ENCODE results near the gene CSGALNACT2. TPM values are rescaled to one million over a fixed set of nuclear protein-coding genes. Genes with fewer than 3 reads are reported as not detected.

CSGALNACT2 gene
- total and polyA plus RNA-seq, 9 of the 15 experiments (the other 6 are each of a cell fraction or from before 2014, with no cell fraction given): 1.4 to 7.3 (median 3.5) TPM

DNA sequence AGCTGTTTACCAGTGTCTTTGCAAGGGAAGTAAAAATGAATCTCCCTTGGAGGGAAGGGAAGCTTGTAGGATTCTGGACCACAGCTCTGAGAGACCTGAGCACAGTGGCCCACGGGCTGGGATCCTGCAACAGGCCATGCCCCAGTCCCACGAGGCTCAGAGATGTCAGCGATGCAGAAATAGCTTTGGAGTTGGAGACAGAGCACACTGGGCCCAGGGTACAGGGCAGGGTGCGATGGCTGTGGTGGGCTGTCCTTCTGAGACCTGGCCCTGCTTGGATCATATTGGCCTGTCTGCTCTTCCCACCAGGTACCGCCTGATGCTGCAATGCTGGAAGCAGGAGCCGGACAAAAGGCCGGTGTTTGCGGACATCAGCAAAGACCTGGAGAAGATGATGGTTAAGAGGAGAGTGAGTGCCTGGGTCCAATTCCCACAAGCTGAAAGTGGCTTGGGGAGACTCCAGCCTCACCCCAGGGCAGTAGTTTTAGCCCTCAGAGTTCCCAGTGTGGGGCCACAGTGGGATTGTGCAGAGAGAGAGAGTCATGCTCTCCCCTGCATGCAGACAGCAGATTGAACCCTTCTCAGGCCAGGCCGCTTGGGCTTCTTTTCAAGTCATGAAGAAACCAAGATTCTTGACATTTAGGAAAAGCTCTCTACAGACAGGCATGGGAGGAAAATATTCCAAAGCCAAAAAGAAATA, 13.5 kb upstream of the CSGALNACT2 start:
- FAIRE-seq (no peak), ATAC-seq (no peak), DNase-seq (ENCODE audit: extremely low read depth in 1 of 4, low spot score in 3 of 4) (no peak)
- no peak overlapping the region for H3K9ac ChIP-seq (ENCODE audit: insufficient read depth in 1 of 2, low read depth in 2 of 2, low read length in 2 of 2)
- TF ChIP-seq ZNF140 (CRISPR knock-in tag; IDR thresholded peaks at IDR 0.05): no peak
- no peak for TF ChIP-seq CBX5 (IDR thresholded peaks at IDR 0.05; ENCODE audit: borderline replicate concordance, low read depth)
- no peak for TF ChIP-seq BRCA1 (IDR thresholded peaks at IDR 0.05)
- no peak for TF ChIP-seq BRCA1 (CRISPR knock-in tag; IDR thresholded peaks at IDR 0.05)
- TF ChIP-seq RAD21 (CRISPR knock-in tag; conservative IDR thresholded peaks at IDR 0.05 in 1 of 2, IDR thresholded peaks at IDR 0.05 in 1 of 2): no peak
- TF ChIP-seq ZNF280A (IDR thresholded peaks at IDR 0.05; ENCODE audit: low read depth, partially characterized antibody): no peak
- TF ChIP-seq, protein P1, sequence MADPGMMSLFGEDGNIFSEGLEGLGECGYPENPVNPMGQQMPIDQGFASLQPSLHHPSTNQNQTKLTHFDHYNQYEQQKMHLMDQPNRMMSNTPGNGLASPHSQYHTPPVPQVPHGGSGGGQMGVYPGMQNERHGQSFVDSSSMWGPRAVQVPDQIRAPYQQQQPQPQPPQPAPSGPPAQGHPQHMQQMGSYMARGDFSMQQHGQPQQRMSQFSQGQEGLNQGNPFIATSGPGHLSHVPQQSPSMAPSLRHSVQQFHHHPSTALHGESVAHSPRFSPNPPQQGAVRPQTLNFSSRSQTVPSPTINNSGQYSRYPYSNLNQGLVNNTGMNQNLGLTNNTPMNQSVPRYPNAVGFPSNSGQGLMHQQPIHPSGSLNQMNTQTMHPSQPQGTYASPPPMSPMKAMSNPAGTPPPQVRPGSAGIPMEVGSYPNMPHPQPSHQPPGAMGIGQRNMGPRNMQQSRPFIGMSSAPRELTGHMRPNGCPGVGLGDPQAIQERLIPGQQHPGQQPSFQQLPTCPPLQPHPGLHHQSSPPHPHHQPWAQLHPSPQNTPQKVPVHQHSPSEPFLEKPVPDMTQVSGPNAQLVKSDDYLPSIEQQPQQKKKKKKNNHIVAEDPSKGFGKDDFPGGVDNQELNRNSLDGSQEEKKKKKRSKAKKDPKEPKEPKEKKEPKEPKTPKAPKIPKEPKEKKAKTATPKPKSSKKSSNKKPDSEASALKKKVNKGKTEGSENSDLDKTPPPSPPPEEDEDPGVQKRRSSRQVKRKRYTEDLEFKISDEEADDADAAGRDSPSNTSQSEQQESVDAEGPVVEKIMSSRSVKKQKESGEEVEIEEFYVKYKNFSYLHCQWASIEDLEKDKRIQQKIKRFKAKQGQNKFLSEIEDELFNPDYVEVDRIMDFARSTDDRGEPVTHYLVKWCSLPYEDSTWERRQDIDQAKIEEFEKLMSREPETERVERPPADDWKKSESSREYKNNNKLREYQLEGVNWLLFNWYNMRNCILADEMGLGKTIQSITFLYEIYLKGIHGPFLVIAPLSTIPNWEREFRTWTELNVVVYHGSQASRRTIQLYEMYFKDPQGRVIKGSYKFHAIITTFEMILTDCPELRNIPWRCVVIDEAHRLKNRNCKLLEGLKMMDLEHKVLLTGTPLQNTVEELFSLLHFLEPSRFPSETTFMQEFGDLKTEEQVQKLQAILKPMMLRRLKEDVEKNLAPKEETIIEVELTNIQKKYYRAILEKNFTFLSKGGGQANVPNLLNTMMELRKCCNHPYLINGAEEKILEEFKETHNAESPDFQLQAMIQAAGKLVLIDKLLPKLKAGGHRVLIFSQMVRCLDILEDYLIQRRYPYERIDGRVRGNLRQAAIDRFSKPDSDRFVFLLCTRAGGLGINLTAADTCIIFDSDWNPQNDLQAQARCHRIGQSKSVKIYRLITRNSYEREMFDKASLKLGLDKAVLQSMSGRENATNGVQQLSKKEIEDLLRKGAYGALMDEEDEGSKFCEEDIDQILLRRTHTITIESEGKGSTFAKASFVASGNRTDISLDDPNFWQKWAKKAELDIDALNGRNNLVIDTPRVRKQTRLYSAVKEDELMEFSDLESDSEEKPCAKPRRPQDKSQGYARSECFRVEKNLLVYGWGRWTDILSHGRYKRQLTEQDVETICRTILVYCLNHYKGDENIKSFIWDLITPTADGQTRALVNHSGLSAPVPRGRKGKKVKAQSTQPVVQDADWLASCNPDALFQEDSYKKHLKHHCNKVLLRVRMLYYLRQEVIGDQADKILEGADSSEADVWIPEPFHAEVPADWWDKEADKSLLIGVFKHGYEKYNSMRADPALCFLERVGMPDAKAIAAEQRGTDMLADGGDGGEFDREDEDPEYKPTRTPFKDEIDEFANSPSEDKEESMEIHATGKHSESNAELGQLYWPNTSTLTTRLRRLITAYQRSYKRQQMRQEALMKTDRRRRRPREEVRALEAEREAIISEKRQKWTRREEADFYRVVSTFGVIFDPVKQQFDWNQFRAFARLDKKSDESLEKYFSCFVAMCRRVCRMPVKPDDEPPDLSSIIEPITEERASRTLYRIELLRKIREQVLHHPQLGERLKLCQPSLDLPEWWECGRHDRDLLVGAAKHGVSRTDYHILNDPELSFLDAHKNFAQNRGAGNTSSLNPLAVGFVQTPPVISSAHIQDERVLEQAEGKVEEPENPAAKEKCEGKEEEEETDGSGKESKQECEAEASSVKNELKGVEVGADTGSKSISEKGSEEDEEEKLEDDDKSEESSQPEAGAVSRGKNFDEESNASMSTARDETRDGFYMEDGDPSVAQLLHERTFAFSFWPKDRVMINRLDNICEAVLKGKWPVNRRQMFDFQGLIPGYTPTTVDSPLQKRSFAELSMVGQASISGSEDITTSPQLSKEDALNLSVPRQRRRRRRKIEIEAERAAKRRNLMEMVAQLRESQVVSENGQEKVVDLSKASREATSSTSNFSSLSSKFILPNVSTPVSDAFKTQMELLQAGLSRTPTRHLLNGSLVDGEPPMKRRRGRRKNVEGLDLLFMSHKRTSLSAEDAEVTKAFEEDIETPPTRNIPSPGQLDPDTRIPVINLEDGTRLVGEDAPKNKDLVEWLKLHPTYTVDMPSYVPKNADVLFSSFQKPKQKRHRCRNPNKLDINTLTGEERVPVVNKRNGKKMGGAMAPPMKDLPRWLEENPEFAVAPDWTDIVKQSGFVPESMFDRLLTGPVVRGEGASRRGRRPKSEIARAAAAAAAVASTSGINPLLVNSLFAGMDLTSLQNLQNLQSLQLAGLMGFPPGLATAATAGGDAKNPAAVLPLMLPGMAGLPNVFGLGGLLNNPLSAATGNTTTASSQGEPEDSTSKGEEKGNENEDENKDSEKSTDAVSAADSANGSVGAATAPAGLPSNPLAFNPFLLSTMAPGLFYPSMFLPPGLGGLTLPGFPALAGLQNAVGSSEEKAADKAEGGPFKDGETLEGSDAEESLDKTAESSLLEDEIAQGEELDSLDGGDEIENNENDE (IDR thresholded peaks at IDR 0.05; ENCODE audit: low read depth, low read length): no peak
- TF ChIP-seq NFIX (CRISPR knock-in tag; IDR thresholded peaks at IDR 0.05; ENCODE audit: low read depth): no peak
- TF ChIP-seq ZC3H4 (CRISPR knock-in tag; IDR thresholded peaks at IDR 0.05; ENCODE audit: borderline replicate concordance): no peak
- TF ChIP-seq TCF3 (CRISPR knock-in tag; IDR thresholded peaks at IDR 0.05): no peak
- H3K27ac ChIP-seq (ENCODE audit: extremely low read depth, low read depth, low read length): no peak overlapping the region
- no peaks in the 10 kb centered on the region for H3K9me1 ChIP-seq (ENCODE audit: control insufficient read depth, insufficient read depth, low read length)
- ChIA-PET POLR2A (no interaction called here), CTCF (ENCODE audit: low intra/inter-chr PET ratio) (no interaction called here)
- H4K20me1 ChIP-seq (replicated peaks; ENCODE audit: control insufficient read depth, insufficient read depth, low read length): no peaks in the 10 kb centered on the region
- no peak overlapping the region for H2AFZ ChIP-seq (ENCODE audit: low read depth, low read length)
- peaks cover 32 to 74% of the 10 kb centered on the region in 2 experiments for H3K27me3 ChIP-seq (ENCODE audit: control insufficient read depth in 2 of 2, insufficient read depth in 2 of 2, low read length in 2 of 2)
- in situ Hi-C loops (cut with MboI): no loop called here
- H3K9me3 ChIP-seq (replicated peaks; ENCODE audit: control insufficient read depth, insufficient read depth, low read depth, low read length): no peaks in the 10 kb centered on the region
- 4% methylated on average over 9 of the region's 9 CpGs for WGBS (ENCODE audit: insufficient coverage, low coverage, missing lambda C conversion rate)
- no TSS peak for BruUV-seq (replicated peaks)
- no peaks in the 10 kb centered on the region for H3K79me2 ChIP-seq (ENCODE audit: control insufficient read depth, insufficient read depth, low read length)
- peaks cover 2 to 9% of the 10 kb centered on the region in 2 experiments; a peak in 1 of 5 replicates for H3K4me1 ChIP-seq (replicated peaks in 1 of 2; ENCODE audit: control insufficient read depth in 2 of 2, insufficient read depth in 2 of 2, low read length in 2 of 2)
- H3K4me2 ChIP-seq (ENCODE audit: insufficient read depth, low read length): no peak overlapping the region
- intact Hi-C loops (cut with micrococcal nuclease): no loop called here
- H3K36me3 ChIP-seq (ENCODE audit: control insufficient read depth, insufficient read depth, low read length): no peaks in the 10 kb centered on the region
- H3K4me3 ChIP-seq: no peak overlapping the region
